Smooth muscle cell of the brain vasculature (primary cell): Measurements from ENCODE around the gene GTF3C4.

Experiments used
- DNase-seq: peaks from one replicate; pipeline ENCODE4 v3.0.0-alpha.2; 2012; ENCODE audit warnings: low read depth, low spot score

GTF3C4 gene

DNA sequence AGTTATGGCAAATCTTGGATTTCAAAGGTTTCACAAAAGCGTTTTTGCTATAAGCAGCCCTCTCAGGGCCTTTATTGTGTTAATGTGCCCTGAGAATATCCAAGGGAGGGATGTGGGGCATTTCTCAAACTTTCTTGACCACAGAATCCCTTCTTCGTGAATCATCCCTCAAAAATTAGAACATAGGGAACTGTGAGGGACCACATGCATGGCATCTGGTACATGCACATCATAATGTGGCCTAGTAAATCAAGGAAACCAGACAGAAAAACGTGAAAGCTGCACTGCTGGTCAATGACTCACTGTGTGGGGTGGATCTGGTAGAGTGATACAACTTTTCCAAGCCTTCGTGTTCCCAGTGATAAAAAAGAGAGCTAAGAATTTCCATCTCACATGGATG lies 22.9 kb upstream of the GTF3C4 start:
- peak; percentile 26 for DNase-seq

DNA sequence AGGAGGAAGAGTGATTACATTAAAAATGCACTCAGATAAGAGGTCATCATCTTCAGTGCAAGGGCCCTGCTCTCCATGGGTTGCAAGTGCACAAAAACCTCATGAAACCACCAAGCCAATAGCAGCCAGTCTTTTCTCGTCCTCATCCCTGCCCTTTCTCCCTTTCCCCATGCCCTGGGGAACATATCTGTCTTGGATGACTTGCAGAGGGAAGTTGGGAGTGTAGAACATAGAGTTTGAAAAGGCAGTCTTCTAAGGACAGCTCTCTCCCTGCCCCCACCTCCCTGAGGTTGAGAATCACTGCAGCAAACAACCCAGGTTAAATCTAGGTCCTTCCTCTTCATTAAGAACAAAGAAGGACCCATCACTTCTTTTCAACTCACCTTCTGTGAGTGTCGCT lies 22.5 kb upstream of the GTF3C4 start:
- no peak for DNase-seq

DNA sequence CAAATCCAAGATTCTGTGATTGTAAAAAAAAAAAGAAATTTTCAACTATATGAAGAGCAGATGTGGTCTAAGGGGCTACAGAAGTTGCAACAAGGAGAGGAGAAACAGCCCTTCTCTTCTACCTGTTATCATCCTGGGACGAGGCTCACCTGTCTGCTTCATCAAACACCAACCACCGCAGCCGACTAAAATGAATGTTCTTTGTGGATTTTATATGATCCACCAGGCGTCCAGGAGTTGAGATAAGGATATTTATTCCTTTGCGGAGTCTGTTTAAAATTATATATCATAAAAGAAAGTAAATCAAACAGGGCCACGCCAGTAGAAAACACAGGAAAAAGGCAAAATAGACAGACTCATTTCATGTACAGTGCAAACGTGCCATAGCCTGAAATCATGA lies 22.0 kb upstream of the GTF3C4 start:
- no peak for DNase-seq

DNA sequence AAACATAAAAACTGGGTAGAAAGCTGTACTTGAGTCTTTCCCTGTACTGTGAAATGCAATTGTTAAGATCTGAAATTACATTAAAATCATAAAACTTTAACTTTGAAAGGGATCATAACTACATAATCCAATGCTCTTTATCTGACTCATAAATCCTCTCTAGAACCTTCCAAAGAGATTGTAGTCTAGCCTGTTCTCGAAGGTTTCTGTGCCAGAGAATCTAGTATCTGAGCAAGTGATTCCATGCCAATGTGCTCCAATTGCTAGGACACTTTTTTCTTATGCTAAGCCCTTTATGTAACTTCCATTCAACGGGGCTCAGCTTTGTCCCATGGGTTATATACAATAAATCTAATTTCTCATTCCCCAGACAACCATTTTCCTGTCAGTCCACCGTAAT lies 21.6 kb upstream of the GTF3C4 start:
- DNase-seq: no peak

DNA sequence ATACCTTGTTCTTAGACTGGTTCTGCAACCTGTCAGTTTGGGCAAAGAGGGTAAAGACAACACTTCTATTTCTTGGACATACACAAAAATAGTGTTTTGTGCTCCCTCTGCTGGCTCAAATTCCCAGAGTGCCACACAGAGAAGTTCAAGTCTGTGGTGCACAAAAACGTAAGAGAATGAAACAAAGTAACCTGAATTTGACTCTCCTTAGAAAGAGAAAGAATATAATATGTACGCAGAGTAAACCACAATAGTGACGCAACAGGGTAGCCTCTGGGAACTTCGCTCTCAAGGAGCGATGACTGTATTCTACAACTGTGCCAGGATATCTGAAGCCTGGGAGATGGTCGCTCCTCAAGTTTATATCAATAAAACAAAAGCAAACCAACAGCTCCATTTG lies 19.0 kb upstream of the GTF3C4 start:
- DNase-seq: peak; percentile 49

DNA sequence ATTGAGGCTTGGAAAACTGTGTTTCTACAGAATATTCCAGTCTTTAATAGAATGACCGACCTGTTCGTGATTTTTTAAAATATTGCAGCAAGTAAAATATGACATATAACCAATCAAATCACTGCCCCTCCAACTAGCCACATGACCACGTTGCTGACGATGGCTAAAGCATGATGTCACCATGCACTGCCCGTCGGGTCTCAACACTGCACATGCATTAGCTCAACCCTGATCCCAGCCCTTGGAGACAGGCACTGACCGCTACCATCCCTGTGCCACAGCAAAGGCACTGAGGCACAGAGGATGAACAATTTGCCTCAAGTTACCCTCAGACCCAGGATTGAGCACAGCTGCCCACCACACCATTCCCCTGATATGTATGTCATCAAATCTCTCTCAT lies 14.0 kb upstream of the GTF3C4 start:
- no peak for DNase-seq

DNA sequence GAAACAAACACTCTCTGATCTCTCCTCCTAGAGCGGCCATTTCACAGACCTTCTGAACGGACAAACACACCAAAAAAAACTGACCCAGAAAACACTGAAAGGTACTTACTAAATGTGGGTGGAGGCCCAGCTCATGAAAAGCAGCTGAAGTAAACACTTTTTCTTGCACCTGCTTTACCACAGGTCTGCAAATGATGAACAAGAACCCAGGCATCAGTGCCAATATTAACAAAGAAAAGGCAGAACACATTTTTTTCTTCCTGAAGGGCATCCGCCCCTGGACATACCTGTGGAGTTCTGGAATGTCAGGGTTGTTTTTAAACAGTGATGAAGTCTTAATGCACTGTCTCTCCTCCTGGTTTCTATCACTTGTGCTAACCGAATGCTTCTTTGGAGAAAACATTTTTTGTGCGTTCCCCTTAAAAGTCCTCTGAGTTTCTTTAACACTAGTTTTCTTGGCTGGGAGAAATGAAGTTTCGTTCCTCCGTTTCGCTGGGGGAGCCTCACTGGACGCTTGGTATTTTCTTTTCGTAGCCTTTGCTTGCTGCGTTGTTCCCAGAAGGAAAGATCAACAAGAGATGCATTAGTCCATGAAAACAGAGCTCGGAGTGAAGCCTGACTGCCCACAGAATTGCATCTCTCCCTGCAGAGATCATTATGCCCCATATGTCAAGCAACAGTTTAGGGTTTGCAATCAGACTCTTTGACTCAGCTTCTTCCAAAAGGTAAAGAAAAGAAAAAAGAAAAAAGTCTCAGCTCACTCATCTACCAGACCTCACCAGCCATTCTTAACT lies 7.9 kb upstream of the GTF3C4 start:
- no peak for DNase-seq

DNA sequence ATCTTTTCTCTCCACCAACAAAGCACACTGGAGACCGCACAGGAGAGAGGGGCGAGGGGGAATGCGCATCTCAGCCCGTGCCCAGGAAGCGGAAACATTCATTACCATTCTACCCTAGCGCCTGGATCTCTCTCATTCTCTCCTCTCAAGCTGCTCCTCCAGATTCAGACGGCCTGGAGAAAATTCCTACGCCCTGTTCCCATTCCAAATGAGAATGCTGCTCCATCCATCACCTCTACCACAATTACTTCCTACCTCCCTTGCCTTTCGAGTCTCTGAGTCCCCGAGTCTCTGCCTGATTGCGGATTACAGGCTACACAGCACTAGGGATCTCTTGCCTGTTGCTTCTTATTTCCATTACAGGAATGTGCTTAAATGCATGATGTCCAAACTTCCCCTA lies 7.1 kb upstream of the GTF3C4 start:
- DNase-seq: no peak

DNA sequence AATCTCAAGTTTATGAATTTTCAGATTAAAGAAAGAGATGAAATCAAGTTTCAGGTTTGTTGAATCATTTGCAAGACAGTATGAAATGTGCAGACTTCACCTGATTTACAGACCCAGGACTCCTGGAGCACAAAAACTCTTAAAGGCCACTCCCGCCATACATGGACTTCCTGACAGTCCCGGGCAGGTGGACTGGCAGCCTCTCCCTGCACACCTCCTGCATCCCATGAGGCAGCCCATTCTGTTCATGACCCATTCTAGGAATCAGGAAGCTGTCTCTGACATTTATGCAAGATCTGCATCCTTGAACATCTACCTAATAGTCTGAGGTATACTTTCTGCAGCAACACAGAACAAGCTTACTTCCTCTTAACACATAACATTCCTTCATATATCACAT lies 6.4 kb upstream of the GTF3C4 start:
- no peak for DNase-seq

DNA sequence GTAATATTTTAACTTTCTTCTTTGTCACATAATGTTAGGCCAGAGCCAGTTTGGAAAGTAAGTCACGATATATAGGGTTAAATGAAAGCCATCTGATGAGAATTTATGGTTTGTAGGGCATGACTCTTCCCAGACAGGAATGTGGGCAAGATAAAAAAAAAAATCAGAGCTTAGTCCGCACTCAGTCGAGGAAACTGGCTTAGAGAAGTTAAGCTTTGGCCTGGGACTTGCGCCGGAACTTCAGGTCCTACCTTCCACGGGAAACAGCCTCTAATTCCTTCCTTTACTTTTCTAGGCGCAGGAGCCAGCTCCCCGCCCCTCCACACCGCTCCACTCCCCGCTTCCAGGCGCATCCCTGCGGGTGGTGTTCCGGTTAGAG lies 956 bp upstream of the GTF3C4 start:
- DNase-seq: no peak

DNA sequence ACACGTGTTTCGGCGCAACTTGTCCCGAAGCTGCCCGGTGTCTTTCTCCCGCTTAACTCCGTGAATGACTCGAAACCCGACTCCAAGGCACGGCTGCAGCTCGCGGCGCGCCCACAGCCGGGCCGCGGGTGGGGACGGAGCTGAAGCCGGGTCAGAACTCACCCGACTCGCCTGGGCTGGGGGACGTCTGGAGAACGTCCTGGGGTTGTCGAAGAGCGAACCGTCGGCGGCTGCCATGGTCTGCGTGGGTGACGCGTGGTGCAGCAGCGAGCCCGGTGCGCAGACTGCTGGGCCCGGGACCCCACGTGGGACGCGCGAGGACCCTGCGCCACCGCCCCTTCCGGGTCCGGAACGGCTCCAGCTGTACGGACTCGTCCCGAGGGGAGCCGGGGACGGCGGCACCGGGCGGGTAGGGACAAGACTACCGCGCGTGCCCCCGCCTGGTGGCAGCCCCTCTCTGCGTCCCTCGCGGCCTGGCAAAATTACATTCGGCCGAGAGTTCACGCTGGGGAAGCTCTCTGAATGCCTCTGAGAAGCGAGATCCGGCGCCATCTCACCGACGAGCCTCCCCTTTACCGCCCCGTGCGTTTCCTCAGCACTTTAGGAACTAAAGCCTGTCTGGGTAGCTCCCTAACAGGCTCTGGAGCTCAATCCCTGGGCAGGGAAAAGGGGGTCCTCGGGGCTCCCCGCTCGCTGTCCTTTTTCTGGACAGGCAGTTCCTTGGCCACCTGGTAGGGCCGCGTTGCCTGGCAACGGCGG lies 387 bp upstream of the GTF3C4 start, which contains the start of gene DDX31:
Gene DDX31 (minus strand): TSS at position 286 of the 759 bp plus-strand sequence. CDS start 49 bp downstream, at position 237.
- peak; percentile 49 for DNase-seq

DNA sequence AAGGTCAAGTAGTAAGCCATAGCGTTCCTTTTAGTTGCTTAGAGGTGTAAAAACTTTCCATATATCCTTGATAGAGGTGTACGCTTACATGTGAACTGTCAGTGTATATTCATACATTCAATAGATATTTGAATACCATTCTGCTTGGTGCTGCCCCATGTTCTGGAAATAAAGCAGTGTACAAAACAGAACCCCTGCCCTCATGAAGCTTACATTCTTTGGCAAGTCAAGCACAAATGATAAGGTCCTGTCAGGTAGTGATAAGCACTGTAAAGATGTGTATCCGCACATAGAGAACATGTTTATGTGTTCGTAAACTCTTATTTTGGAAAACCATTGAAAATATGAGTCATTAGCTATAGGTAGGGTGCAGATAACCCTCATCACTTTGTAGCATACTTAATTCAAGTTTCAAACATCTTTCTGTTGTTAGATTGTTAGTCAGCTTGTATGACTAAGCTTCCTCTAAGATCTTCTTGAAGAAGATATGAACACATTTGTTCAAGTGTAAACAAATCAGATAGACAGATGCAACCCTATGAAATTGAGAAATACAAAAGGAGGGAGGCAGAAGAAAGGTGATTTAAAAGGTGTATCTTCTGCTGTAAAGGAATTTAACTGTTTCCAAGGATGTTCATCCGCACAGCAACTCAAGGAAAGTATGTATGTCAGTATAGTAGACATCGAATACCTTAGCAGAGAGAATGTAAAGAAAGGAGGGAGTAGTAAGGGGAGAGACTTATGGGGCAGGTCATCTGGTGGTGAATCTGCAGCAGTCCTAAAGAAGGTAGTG lies 1.6 kb downstream of the GTF3C4 start:
- DNase-seq: no peak

DNA sequence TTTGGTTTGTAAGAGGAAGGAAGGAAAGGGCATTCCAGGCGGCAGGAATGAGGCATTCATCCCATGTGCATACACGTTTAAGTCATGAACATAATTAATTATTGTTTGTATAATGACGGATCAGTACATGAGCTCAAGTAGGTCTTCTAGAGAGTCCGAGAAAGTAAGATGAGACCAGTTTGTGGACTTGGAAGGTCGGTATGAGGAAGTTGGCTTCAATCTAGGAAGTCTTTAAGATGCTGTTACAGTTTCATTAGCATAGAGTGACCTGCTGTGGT lies 2.1 kb downstream of the GTF3C4 start:
- no peak for DNase-seq

DNA sequence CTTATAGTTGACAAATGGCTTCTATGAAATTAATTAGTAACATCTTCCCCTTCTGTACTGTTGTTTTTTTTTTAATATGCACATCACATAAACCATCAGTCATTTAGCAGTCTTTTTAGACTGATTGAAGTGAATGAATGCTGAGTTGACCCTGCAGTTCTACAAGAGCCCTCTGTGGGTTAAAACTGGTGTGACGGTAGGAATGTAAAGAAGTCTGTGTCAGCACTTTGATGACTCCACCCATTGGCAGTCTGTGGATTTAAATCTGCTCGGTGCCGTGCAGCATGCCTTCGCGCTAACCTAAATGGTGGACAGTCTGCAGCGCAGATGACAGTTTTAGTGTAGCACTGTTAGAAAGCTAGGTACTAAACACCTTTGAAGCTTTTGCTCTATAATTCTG lies 3.1 kb downstream of the GTF3C4 start:
- DNase-seq: no peak

DNA sequence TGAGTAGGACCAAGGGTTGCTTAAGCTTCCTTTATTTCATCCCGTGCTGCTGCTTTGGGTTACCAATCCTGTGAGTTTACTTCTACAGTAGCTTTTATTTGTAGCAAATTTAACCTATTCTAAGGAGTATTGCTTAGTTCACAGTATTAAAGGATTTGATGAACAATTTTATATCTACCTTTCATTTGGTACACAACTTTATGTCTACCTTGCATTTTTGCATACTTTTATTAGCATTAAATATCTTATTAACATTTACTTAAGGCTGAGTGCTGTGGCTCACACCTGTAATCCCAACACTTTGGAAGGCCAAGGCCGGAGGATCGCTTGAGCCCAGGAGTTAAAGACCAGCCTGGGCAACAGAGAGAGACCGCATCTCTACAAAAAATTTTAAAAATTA lies 4.2 kb downstream of the GTF3C4 start:
- no peak for DNase-seq

DNA sequence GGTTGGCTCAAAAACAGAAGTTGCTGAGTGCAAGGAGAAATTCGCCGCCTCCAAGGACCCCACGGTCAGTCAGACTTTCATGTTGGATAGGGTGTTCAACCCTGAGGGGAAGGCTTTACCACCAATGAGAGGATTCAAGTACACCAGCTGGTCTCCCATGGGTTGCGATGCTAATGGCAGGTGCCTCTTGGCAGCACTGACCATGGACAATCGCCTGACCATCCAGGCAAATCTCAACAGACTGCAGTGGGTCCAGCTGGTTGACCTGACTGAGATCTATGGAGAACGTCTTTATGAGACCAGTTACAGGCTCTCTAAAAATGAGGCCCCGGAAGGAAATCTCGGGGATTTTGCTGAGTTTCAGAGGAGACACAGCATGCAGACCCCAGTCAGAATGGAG lies 7.7 kb downstream of the GTF3C4 start:
- no peak for DNase-seq

DNA sequence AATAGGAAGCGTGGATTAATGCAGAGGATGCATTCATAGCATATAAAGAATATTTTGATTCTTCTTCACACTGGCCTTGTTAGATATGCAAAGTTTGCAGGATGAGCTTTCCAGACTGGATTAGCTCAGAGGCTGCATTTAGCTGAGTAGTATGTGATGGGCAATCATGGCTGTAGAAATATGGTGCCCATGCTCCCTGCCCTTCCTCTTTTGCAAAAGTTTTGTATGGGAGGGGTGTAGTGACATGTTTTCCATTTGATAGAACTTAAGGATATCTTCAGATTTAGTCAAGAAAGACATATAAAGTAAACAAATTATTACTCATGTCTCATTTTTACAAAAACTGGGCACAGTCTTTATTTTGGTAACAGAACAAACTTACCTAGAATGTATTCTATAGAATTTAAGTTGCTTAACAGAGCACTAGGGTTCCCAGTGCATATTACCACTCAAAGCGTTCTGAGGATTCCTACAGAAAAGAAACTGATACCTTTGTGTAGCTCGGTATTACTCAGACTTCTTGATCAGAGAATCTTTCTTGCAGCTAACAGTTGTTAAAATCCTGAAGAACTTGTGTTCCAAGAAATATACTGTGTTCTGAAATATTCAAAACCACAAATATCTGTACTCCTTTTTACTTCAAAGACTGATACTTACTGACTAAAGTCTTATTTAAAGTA lies 9.8 kb downstream of the GTF3C4 start:
- no peak for DNase-seq

DNA sequence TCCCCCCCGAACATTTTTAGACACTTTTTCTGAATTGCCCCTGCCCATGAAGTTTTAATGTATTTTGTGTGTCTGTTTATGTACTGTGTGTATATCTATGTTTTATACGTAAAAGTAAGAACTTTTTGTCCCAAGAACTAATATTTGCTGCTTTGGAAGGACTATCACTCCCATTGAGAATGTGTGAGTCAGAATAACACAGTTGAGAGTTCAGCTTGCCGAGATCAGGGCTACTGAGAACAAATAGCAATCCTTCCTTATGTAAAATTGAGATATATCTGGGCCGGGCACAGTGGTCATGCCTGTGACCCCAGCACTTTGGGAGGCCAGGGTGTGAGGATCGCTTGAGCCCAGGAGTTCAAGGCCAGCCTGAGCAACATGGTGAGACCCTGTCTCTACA lies 11.3 kb downstream of the GTF3C4 start:
- DNase-seq: no peak

DNA sequence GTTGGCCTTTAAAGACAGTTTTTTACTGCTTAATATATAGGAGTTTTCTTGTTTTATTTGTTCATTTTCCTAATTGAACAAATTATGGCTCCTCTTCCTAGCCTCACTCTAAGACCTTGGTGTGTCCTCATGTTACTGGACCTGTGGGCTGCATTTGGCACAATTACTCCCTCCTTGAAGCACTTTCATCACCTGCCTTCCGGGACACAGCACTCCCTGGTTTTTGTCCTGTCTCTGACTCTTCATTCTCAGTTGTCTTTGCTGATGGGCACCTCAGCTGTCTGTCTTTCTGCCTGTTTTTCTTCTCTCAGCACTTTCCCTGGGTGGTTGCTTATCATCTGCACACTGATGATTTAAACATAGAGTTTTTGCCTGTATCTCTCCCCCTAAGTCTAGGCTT lies 13.6 kb downstream of the GTF3C4 start:
- DNase-seq: no peak

DNA sequence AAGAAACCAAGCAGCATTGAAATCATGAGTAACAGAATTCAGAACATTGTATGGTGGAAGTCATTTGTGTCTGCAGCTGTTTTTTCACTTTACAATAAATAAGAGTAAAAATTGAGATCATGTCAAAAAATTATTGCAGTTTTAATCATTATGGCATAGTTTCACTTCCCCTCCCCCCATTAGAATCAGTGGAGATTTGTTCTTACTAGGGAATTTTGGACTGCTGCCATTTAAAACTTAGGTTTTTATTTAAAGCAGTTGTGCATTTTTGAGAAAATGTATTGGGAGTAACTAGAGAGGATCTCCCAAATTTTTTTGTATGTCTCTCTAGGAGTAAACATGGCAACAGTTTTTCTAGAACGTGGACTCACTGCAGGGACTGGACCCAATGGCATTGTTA lies 20.4 kb downstream of the GTF3C4 start:
- DNase-seq: no peak

DNA sequence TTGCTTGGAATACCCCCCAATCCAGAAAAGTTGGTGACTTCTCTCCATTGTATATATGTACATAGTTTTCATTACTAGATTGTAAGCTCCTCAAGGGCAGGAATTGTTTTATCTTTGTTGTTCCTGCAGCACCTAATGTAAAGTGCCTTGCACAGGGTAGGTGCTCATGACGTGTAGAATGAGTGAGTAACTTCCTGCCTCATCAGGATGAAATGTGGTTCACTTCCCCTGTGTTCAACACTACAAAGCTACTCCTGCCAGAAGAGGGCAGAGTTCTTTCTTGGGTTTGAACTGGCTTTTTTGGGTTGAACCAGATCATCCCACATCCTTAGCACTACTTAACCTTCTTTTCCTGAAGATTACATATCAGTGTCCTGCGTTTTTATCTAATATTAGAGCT lies 23.9 kb downstream of the GTF3C4 start:
- no peak for DNase-seq

DNA sequence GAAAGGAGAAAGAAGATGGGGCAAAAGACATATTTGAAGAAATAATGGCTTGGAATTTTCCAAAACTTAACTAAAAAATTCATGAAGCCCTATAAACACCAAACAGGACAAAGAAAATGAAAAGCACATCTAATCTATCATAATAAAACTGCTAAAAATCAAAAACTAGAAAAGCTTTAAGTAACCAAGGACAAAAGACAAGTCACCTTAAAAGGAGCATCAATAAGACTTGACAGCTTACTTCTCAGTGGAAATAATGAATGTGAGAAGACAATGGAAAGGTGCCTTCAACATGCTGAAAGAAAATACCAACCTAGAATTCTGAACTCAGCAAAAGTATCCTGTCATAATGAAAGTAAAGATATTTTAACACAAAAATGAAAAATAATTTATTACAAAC lies 27.0 kb downstream of the GTF3C4 start:
- DNase-seq: no peak
